A172 (cell line): ENCODE measurements around the gene LZTS3. TPM values are rescaled to one million over a fixed set of nuclear protein-coding genes. Genes with fewer than 3 reads are reported as not detected.

Experiments
- total RNA-seq: library from RNA; depleted of rRNA; stranded (reverse); fragments of >200 nt; shearing (Covaris generic); gene quantifications from 2 replicates; pipeline ENCODE4 v1.2.3, GENCODE V29; 2014; rRNA removed

The LZTS3 gene
- total RNA-seq, 1 experiment from 2014 or later = 2.7 TPM

Other genes with a start within 250 kb of the LZTS3 start
- gene GNRH2, start 129.9 kb downstream of the LZTS3 start, total RNA-seq = not detected in 2 replicates
- 98.6 and 101 TPM in 2 replicates for gene MRPS26, start 127.5 kb downstream of the LZTS3 start, total RNA-seq
- not detected in 2 replicates for gene OXT, start 101.9 kb downstream of the LZTS3 start, total RNA-seq
- not detected in 2 replicates for gene AVP, start 88.8 kb downstream of the LZTS3 start, total RNA-seq
- 20.9 and 26.0 TPM in 2 replicates for gene FASTKD5, start 13.7 kb downstream of the LZTS3 start, total RNA-seq
- gene UBOX5, start 13.7 kb downstream of the LZTS3 start, total RNA-seq = 4.3 and 4.6 TPM in 2 replicates
- gene DDRGK1, start 31.1 kb upstream of the LZTS3 start, total RNA-seq = 70.0 and 76.8 TPM in 2 replicates
- gene ITPA, start 35.9 kb upstream of the LZTS3 start, total RNA-seq = 85.8 and 92.7 TPM in 2 replicates
- gene SLC4A11, start 65.6 kb upstream of the LZTS3 start, total RNA-seq = 4.8 and 5.2 TPM in 2 replicates
- 2.1 and 2.8 TPM in 2 replicates for gene DNAAF9, start 234.1 kb upstream of the LZTS3 start, total RNA-seq